IPS-NIHi7 (cell line): ENCODE results near the gene EXOG.
"Not testable (repeated sequence)": the region's sequence is repeated elsewhere in the genome, so short reads cannot be mapped to it uniquely, and the experiment has no call there.

Experiments
- DNase-seq: peaks from one replicate; pipeline ENCODE4 v3.0.0; 2012; ENCODE audit warnings: mixed read lengths; ENCODE audit errors: extremely low spot score

Gene EXOG

GRCh38 chr3:38563070-38563885, 67.1 kb downstream of the EXOG start:
- no peak for DNase-seq

- DNase-seq, result no peak
These were observed 67.7 kb downstream of the EXOG start for GRCh38 chr3:38563886-38564270.

GRCh38 chr3:38564631-38565338, 68.6 kb downstream of the EXOG start:
- DNase-seq, result no peak

- no peak for DNase-seq
These were observed 69.4 kb downstream of the EXOG start for GRCh38 chr3:38565339-38566214.

GRCh38 chr3:38566215-38566528, 70.0 kb downstream of the EXOG start:
- DNase-seq, result no peak

- DNase-seq, result not testable (repeated sequence)
These were observed 70.7 kb downstream of the EXOG start for GRCh38 chr3:38566794-38567193.

- no peak for DNase-seq
These were observed 71.4 kb downstream of the EXOG start for GRCh38 chr3:38567498-38567897.

- no peak for DNase-seq
These were observed 77.0 kb downstream of the EXOG start for GRCh38 chr3:38573111-38573510.

- DNase-seq, result no peak
These were observed 77.4 kb downstream of the EXOG start for GRCh38 chr3:38573556-38573955.

GRCh38 chr3:38574411-38575278, 78.5 kb downstream of the EXOG start:
- DNase-seq, result no peak

- no peak for DNase-seq
These were observed 79.2 kb downstream of the EXOG start for GRCh38 chr3:38575279-38575843.
